Measurements from ENCODE around the gene BTBD17. TPM values are rescaled to one million over a fixed set of nuclear protein-coding genes. Genes with fewer than 3 reads are reported as not detected.

Gene BTBD17
- total RNA-seq, 4 donors from 2014 or later = not detected

DNA sequence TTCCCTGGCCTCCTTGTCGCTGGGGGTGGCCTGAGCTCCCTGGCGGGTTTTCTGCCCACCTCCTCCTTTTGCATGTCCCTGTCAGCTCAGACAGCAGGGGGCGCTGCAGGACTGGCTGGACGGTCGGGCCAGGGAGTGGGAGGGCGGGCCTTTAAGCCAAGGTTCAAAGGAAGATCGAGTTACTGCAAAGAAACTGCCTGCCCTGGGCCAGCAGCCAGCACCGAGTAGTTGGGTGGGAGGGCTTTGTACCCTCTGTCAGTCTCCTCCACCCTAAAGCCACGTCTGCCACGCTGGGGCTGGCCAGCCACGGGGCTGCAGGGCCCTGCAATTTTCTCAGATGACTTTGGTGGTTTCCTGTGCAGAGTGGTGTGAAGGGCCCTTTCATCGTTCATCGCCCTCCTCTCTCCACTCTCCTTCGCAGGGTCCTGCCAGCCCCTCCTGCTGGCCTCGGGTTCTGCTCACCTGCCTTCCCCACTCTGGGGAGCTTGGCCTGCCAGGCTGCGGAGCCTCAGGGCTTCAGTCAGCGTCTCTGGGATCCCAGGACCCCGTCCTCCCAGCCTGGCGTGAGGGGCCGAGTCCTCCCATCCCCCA lies 17.9 kb upstream of the BTBD17 start:
- intact Hi-C loops (cut with DNase I; ENCODE audit: low total_unique reads) (loop anchor here (1.0 to 10.0 kb wide), 4 partner anchors 75 to 395 kb away; partner anchors contain the start of gene NAT9), in situ Hi-C loops (cut with MboI; ENCODE audit: low sequenced_read_pairs in 4 of 4) (loop anchor here in 3 of 4 donors (5.0 to 25.0 kb wide), 3 partner anchors 78 to 483 kb away; partner anchors contain the start of genes FDXR (in 1 of the 3) and GRIN2C (in 1 of the 3))
- Histone ChIP-seq H3K9me3 (no peaks in the 10 kb centered on the region), H3K4me1 (peaks cover 17 to 21% of the 10 kb centered on the region in 2 donors), H3K27me3 (no peaks in the 10 kb centered on the region), H3K36me3 (no peaks in the 10 kb centered on the region), H3K27ac (peak overlapping the region; percentile 94 to 97 (median 96)), H3K4me3 (peak overlapping the region; percentile 34 to 48 (median 44))
- peak; percentile 81 to 84 for ATAC-seq
- TF ChIP-seq, protein P1, sequence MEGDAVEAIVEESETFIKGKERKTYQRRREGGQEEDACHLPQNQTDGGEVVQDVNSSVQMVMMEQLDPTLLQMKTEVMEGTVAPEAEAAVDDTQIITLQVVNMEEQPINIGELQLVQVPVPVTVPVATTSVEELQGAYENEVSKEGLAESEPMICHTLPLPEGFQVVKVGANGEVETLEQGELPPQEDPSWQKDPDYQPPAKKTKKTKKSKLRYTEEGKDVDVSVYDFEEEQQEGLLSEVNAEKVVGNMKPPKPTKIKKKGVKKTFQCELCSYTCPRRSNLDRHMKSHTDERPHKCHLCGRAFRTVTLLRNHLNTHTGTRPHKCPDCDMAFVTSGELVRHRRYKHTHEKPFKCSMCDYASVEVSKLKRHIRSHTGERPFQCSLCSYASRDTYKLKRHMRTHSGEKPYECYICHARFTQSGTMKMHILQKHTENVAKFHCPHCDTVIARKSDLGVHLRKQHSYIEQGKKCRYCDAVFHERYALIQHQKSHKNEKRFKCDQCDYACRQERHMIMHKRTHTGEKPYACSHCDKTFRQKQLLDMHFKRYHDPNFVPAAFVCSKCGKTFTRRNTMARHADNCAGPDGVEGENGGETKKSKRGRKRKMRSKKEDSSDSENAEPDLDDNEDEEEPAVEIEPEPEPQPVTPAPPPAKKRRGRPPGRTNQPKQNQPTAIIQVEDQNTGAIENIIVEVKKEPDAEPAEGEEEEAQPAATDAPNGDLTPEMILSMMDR (IDR thresholded peaks at IDR 0.05 in 4 of 5, conservative IDR thresholded peaks at IDR 0.05 in 1 of 5) = peak; percentile 97 to 99 (median 99)
- TF ChIP-seq POLR2A (IDR thresholded peaks at IDR 0.05) = no peak
- peak; percentile 84 to 92 for DNase-seq

DNA sequence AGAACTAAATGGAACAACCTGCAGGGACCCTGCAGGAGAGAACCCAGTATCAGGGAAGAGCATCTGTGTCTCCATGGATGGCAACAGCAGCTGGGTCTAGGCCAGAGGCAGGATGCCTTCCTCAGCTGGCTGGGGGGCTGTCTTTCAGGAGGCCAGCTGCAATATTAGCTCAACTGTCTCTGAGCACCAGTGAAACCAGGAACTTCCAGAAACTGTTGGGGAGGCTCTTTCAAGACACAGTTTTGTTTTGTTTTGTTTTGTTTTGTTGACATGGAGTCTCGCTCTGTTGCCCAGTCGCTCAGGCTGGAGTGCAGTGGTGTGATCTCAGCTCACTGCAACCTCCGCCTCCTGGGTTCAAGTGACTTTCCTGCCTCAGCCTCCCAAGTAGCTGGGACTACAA lies 13.2 kb upstream of the BTBD17 start:
- intact Hi-C loops (cut with DNase I; ENCODE audit: low total_unique reads) = no loop called here
- Histone ChIP-seq H3K4me1 (peaks cover 4 to 9% of the 10 kb centered on the region in 2 donors), H3K36me3 (no peaks in the 10 kb centered on the region), H3K27ac (no peak overlapping the region), H3K9me3 (no peaks in the 10 kb centered on the region), H3K27me3 (no peaks in the 10 kb centered on the region), H3K4me3 (no peak overlapping the region)
- no peak for DNase-seq
- TF ChIP-seq, protein P1 (IDR thresholded peaks at IDR 0.05 in 4 of 5, conservative IDR thresholded peaks at IDR 0.05 in 1 of 5) = no peak
- TF ChIP-seq POLR2A (IDR thresholded peaks at IDR 0.05) = no peak
- in situ Hi-C loops (cut with MboI; ENCODE audit: low sequenced_read_pairs in 4 of 4) = loop anchor here in 3 of 4 donors (5.0 to 25.0 kb wide), 4 partner anchors 82 to 487 kb away; partner anchors contain the start of genes FDXR (in 1 of the 3), GRIN2C (in 1 of the 3), RPL38 (in 1 of the 3) and TTYH2 (in 1 of the 3)
- ATAC-seq = no peak

DNA sequence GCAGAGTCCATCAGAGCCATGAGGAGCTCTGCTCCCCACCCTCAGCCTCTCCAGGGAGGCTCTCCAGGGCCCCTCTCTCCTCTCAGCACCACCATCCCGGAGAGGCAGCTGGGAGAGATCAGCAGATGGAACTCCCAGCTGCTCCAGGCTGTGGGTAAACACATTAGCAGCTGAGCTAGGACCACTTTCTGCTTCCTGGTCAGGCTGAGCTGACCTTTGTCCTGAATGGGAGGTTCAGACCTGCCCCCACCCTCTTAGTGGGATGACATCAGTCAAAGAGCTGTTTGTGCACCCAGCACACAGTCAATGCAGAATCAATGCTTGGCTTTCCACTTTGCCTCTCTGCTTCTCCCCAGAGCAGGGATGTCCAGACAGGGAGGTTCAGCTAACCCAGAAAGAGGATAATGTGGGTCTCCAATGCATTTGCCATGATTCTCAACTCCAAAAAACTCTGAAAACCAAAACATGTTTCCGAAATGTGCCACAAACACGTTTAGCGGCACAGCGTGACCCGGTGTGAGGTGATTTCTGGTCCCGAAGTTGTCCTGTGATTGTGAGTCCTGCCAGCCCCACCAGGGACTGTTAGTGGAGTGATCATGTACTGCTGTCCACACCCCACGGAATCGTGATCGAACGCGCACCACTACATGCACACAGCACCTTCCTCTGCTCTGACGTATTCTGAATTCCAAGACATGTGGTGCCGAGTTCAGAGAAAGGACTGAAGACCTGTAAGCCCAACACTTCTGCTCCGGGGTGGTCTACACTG lies 12.4 kb upstream of the BTBD17 start:
- in situ Hi-C loops (cut with MboI; ENCODE audit: low sequenced_read_pairs in 4 of 4) = loop anchor here in 3 of 4 donors (10.0 to 25.0 kb wide), 2 partner anchors 121 to 162 kb away; partner anchors contain the start of genes RPL38 (in 1 of the 3) and TTYH2 (in 1 of the 3)
- H3K4me3 ChIP-seq = no peak overlapping the region
- no peaks in the 10 kb centered on the region for H3K9me3 ChIP-seq
- H3K27ac ChIP-seq = no peak overlapping the region
- TF ChIP-seq POLR2A (IDR thresholded peaks at IDR 0.05) = no peak
- TF ChIP-seq, protein P1 (IDR thresholded peaks at IDR 0.05 in 4 of 5, conservative IDR thresholded peaks at IDR 0.05 in 1 of 5) = no peak
- intact Hi-C loops (cut with DNase I; ENCODE audit: low total_unique reads) = no loop called here
- DNase-seq (no peak), ATAC-seq (no peak)
- H3K4me1 ChIP-seq = peaks cover 0 to under 1% of the 10 kb centered on the region in 2 donors
- no peaks in the 10 kb centered on the region for H3K27me3 ChIP-seq
- H3K36me3 ChIP-seq = no peaks in the 10 kb centered on the region

DNA sequence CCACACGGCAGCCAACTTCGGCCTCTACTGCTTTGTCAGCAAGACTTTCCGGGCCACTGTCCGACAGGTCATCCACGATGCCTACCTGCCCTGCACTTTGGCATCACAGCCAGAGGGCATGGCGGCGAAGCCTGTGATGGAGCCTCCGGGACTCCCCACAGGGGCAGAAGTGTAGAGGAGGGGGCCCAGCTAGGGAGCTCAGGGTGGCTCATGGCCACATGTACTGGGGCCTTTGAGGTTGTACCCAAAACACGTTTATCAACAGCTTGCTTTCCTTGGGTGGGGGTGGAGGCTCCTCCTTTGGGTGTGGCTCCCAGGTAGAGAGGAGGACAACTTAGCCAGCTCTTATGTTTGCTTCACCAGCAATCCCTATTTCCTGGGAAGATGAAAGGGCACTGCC lies 10.8 kb upstream of the BTBD17 start:
- intact Hi-C loops (cut with DNase I; ENCODE audit: low total_unique reads) = no loop called here
- no peak for TF ChIP-seq POLR2A (IDR thresholded peaks at IDR 0.05)
- TF ChIP-seq, protein P1 (IDR thresholded peaks at IDR 0.05 in 4 of 5, conservative IDR thresholded peaks at IDR 0.05 in 1 of 5) = no peak
- Histone ChIP-seq H3K27me3 (no peaks in the 10 kb centered on the region), H3K4me3 (no peak overlapping the region), H3K27ac (no peak overlapping the region), H3K36me3 (no peaks in the 10 kb centered on the region), H3K4me1 (peaks cover 0 to 7% of the 10 kb centered on the region in 2 donors), H3K9me3 (no peaks in the 10 kb centered on the region)
- DNase-seq (no peak), ATAC-seq (no peak)
- in situ Hi-C loops (cut with MboI; ENCODE audit: low sequenced_read_pairs in 4 of 4) = loop anchor here in 3 of 4 donors (10.0 to 25.0 kb wide), 2 partner anchors 122 to 160 kb away; partner anchors contain the start of genes RPL38 (in 1 of the 3) and TTYH2 (in 1 of the 3)

All from gastrocnemius medialis (tissue), 4 donors.